HAP-1 (cell line): Measurements from ENCODE around the gene MOB3B.

Source experiments
- DNase-seq, 2 experiments: peaks; one replicate each; pipeline ENCODE4 v3.0.0-alpha.2; 2016 to 2020; ENCODE audit warnings: low spot score in 2 of 2
- H3K27me3 ChIP-seq: fragments of 250-450 bp; sonication (Bioruptor Pico); 2 replicates; pipeline ENCODE4 v1.5.1; 2020; ENCODE audit warnings: low read depth, mild to moderate bottlenecking, moderate library complexity
- H3K36me3 ChIP-seq: fragments of 250-450 bp; sonication (Bioruptor Pico); replicated peaks from 2 replicates; pipeline ENCODE4 v1.5.1; 2020; ENCODE audit warnings: mild to moderate bottlenecking
- H3K4me1 ChIP-seq: fragments of 250-450 bp; sonication (Bioruptor Pico); 2 replicates; pipeline ENCODE4 v1.5.1; 2020; ENCODE audit warnings: mild to moderate bottlenecking
- H3K4me3 ChIP-seq: fragments of 250-450 bp; sonication (Bioruptor Pico); 2 replicates; pipeline ENCODE4 v1.5.1; 2020; ENCODE audit warnings: mild to moderate bottlenecking, moderate library complexity
- H3K9me3 ChIP-seq: fragments of 250-450 bp; sonication (Bioruptor Pico); 2 replicates; pipeline ENCODE4 v1.5.1; 2020; ENCODE audit warnings: mild to moderate bottlenecking, moderate library complexity
- in situ Hi-C: fragments of 300-500 bp; cut with MboI; formaldehyde crosslinking; loops from 3 replicates; pipeline ENCODE4 v1.14.3; 2020; ENCODE audit warnings: low sequenced_read_pairs, inconsistent platforms, mixed read lengths

MOB3B gene

GRCh38 chr9:27396495-27396894 is 133.1 kb downstream of the MOB3B start:
- in situ Hi-C loops, result no loop called here
- H3K4me3 ChIP-seq, result no peak overlapping the region
- no peaks in the 10 kb centered on the region for H3K27me3 ChIP-seq
- peaks cover 57% of the 10 kb centered on the region for H3K4me1 ChIP-seq
- no peaks in the 10 kb centered on the region for H3K9me3 ChIP-seq
- no peak for DNase-seq
- no peaks in the 10 kb centered on the region for H3K36me3 ChIP-seq

- H3K36me3 ChIP-seq, result no peaks in the 10 kb centered on the region
- H3K4me3 ChIP-seq, result no peak overlapping the region
- DNase-seq, result peak; percentile 41 to 84
- peaks cover 65% of the 10 kb centered on the region for H3K4me1 ChIP-seq
- H3K27me3 ChIP-seq, result no peaks in the 10 kb centered on the region
- in situ Hi-C loops, result no loop called here
- H3K9me3 ChIP-seq, result no peaks in the 10 kb centered on the region
Observed at GRCh38 chr9:27395484-27395921, 134.1 kb downstream of the MOB3B start.

- DNase-seq, result no peak
- no peaks in the 10 kb centered on the region for H3K36me3 ChIP-seq
- no peaks in the 10 kb centered on the region for H3K27me3 ChIP-seq
- H3K4me1 ChIP-seq, result peaks cover 65% of the 10 kb centered on the region
- H3K9me3 ChIP-seq, result no peaks in the 10 kb centered on the region
- in situ Hi-C loops, result no loop called here
- H3K4me3 ChIP-seq, result no peak overlapping the region
Observed at GRCh38 chr9:27394826-27395201, 134.8 kb downstream of the MOB3B start.

- H3K27me3 ChIP-seq, result no peaks in the 10 kb centered on the region
- no peaks in the 10 kb centered on the region for H3K36me3 ChIP-seq
- in situ Hi-C loops, result no loop called here
- DNase-seq, result peak in 1 of 2 experiments; percentile 47
- no peaks in the 10 kb centered on the region for H3K9me3 ChIP-seq
- peaks cover 61% of the 10 kb centered on the region for H3K4me1 ChIP-seq
- H3K4me3 ChIP-seq, result no peak overlapping the region
Observed at GRCh38 chr9:27394154-27394825, 135.3 kb downstream of the MOB3B start.

- in situ Hi-C loops, result no loop called here
- H3K27me3 ChIP-seq, result no peaks in the 10 kb centered on the region
Observed at GRCh38 chr9:27393054-27393846, 136.4 kb downstream of the MOB3B start.

GRCh38 chr9:27392451-27392850 is 137.2 kb downstream of the MOB3B start:
- Histone ChIP-seq H3K4me3 (no peak overlapping the region), H3K36me3 (no peaks in the 10 kb centered on the region), H3K9me3 (no peaks in the 10 kb centered on the region), H3K27me3 (no peaks in the 10 kb centered on the region), H3K4me1 (peaks cover 53% of the 10 kb centered on the region)
- in situ Hi-C loops, result no loop called here
- peak; percentile 24 to 95 for DNase-seq

More at GRCh38 chr9:27393054-27393846, 136.4 kb downstream of the MOB3B start:
- H3K9me3 ChIP-seq, result no peaks in the 10 kb centered on the region
- peaks cover 53% of the 10 kb centered on the region for H3K4me1 ChIP-seq
- H3K36me3 ChIP-seq, result no peaks in the 10 kb centered on the region
- no peak overlapping the region for H3K4me3 ChIP-seq
- DNase-seq, result no peak

GRCh38 chr9:27391040-27391895 is 138.3 kb downstream of the MOB3B start:
- Histone ChIP-seq H3K27me3 (no peaks in the 10 kb centered on the region), H3K36me3 (no peaks in the 10 kb centered on the region), H3K9me3 (no peaks in the 10 kb centered on the region), H3K4me1 (peaks cover 53% of the 10 kb centered on the region), H3K4me3 (no peak overlapping the region)
- DNase-seq, result peak; percentile 40 to 66
- in situ Hi-C loops, result no loop called here

GRCh38 chr9:27388150-27388549 is 141.5 kb downstream of the MOB3B start:
- in situ Hi-C loops, result no loop called here
- Histone ChIP-seq H3K9me3 (no peaks in the 10 kb centered on the region), H3K36me3 (no peaks in the 10 kb centered on the region), H3K4me1 (peaks cover 24% of the 10 kb centered on the region), H3K4me3 (no peak overlapping the region), H3K27me3 (no peaks in the 10 kb centered on the region)
- DNase-seq, result no peak

GRCh38 chr9:27387722-27388121 is 141.9 kb downstream of the MOB3B start:
- Histone ChIP-seq H3K27me3 (no peaks in the 10 kb centered on the region), H3K36me3 (no peaks in the 10 kb centered on the region), H3K9me3 (no peaks in the 10 kb centered on the region), H3K4me3 (no peak overlapping the region), H3K4me1 (peaks cover 20% of the 10 kb centered on the region)
- in situ Hi-C loops, result no loop called here
- DNase-seq, result no peak

- H3K36me3 ChIP-seq, result no peaks in the 10 kb centered on the region
- no peak overlapping the region for H3K4me3 ChIP-seq
- in situ Hi-C loops, result no loop called here
- no peaks in the 10 kb centered on the region for H3K9me3 ChIP-seq
- no peaks in the 10 kb centered on the region for H3K27me3 ChIP-seq
- no peak for DNase-seq
- peaks cover 10% of the 10 kb centered on the region for H3K4me1 ChIP-seq
Observed at GRCh38 chr9:27386571-27387091, 143.0 kb downstream of the MOB3B start.

GRCh38 chr9:27385606-27386322 is 143.8 kb downstream of the MOB3B start:
- DNase-seq, result no peak
- Histone ChIP-seq H3K4me1 (0 out of 2 replicates have a peak, but pooled peaks cover 1% of the 10 kb centered on the region), H3K27me3 (no peaks in the 10 kb centered on the region), H3K4me3 (no peak overlapping the region), H3K9me3 (no peaks in the 10 kb centered on the region), H3K36me3 (no peaks in the 10 kb centered on the region)
- in situ Hi-C loops, result no loop called here

- Histone ChIP-seq H3K4me3 (no peak overlapping the region), H3K27me3 (no peaks in the 10 kb centered on the region), H3K4me1 (no peaks in the 10 kb centered on the region), H3K9me3 (no peaks in the 10 kb centered on the region), H3K36me3 (no peaks in the 10 kb centered on the region)
- DNase-seq, result no peak
- in situ Hi-C loops, result no loop called here
Observed at GRCh38 chr9:27384262-27385014, 145.2 kb downstream of the MOB3B start.
